Endodermal cell (in vitro differentiated cells): ENCODE data around the gene QKI. TPM values are rescaled to one million over a fixed set of nuclear protein-coding genes. Genes with fewer than 3 reads are reported as not detected.

ENCODE experiments used
- DNase-seq: peaks from one replicate; pipeline ENCODE4 v3.0.0-alpha.2; 2017
- H3K27ac ChIP-seq: 2 replicates; pipeline ENCODE4 v1.5.1; 2013; ENCODE audit warnings: mild to moderate bottlenecking, low read depth, low read length, moderate library complexity
- H3K27me3 ChIP-seq: 2 replicates; pipeline ENCODE4 v1.6.1; 2013; ENCODE audit warnings: mild to moderate bottlenecking, low read length, moderate library complexity; ENCODE audit not compliant: insufficient read depth, control insufficient read depth, poor library complexity, severe bottlenecking
- H3K36me3 ChIP-seq: 2 replicates; pipeline ENCODE4 v1.7.0; 2013; ENCODE audit warnings: mild to moderate bottlenecking, low read length, moderate library complexity; ENCODE audit not compliant: control insufficient read depth, insufficient read depth
- H3K4me1 ChIP-seq: one replicate; pipeline ENCODE4 v1.7.0; 2013; ENCODE audit warnings: low read length; ENCODE audit not compliant: control insufficient read depth, insufficient read depth
- H3K4me3 ChIP-seq: 2 replicates; pipeline ENCODE4 v1.5.1; 2013; ENCODE audit warnings: mild to moderate bottlenecking, low read length, moderate library complexity
- H3K9ac ChIP-seq: 2 replicates; pipeline ENCODE4 v1.6.1; 2013; ENCODE audit warnings: mild to moderate bottlenecking, low read length, moderate library complexity; ENCODE audit not compliant: poor library complexity, severe bottlenecking; ENCODE audit errors: extremely low read depth
- H3K9me3 ChIP-seq: 2 replicates; pipeline ENCODE4 v1.6.1; 2013; ENCODE audit warnings: mild to moderate bottlenecking, low read length, moderate library complexity; ENCODE audit not compliant: control insufficient read depth
- H3K27ac Mint-ChIP-seq: 2 replicates; pipeline ENCODE4 v1.8.0; 2020; ENCODE audit warnings: mixed read lengths
- H3K27me3 Mint-ChIP-seq: 2 replicates; pipeline ENCODE4 v1.8.0; 2021; ENCODE audit warnings: mild to moderate bottlenecking, mixed read lengths; ENCODE audit not compliant: insufficient read depth
- H3K36me3 Mint-ChIP-seq: 2 replicates; pipeline ENCODE4 v1.8.0; 2020; ENCODE audit warnings: low read depth, mixed read lengths
- H3K4me1 Mint-ChIP-seq: 2 replicates; pipeline ENCODE4 v1.8.0; 2020; ENCODE audit warnings: mixed read lengths
- H3K4me3 Mint-ChIP-seq: 2 replicates; pipeline ENCODE4 v1.8.0; 2020; ENCODE audit warnings: mild to moderate bottlenecking, moderate library complexity, mixed read lengths
- H3K9me3 Mint-ChIP-seq: 2 replicates; pipeline ENCODE4 v1.8.0; 2020; ENCODE audit warnings: mild to moderate bottlenecking, mixed read lengths
- WGBS, 2 experiments: methylation state at CpG; one replicate each; pipeline versions ENCODE4 v1.1.5 to v1.1.7; 2013; ENCODE audit warnings: missing lambda C conversion rate in 2 of 2, mixed read lengths in 1 of 2; ENCODE audit not compliant: insufficient coverage in 1 of 2, insufficient read length in 1 of 2; 5-methylcytosine and 5-hydroxymethylcytosine counted together
- total RNA-seq, 2 donors: library from RNA; stranded (reverse); fragmentation: NEBNext Ultra II Directional in 1 of 2; extraction: Animal tissue kit (Norgen Biotek cat#: 25700) in 1 of 2; gene quantifications; 2 replicates in 1 of 2; 3 replicates in 1 of 2; pipeline ENCODE4 v1.2.1, GENCODE V29; 2021
- TF ChIP-seq, protein P1 (sequence below): fragments of 200-600 bp; sonication (generic); conservative IDR thresholded peaks from 2 replicates; pipeline ENCODE4 v1.5.0; 2021; ENCODE audit warnings: antibody characterized with exemption, mild to moderate bottlenecking

Gene QKI
- total RNA-seq, 2 donors from 2014 or later: 93.3 to 107 TPM

DNA sequence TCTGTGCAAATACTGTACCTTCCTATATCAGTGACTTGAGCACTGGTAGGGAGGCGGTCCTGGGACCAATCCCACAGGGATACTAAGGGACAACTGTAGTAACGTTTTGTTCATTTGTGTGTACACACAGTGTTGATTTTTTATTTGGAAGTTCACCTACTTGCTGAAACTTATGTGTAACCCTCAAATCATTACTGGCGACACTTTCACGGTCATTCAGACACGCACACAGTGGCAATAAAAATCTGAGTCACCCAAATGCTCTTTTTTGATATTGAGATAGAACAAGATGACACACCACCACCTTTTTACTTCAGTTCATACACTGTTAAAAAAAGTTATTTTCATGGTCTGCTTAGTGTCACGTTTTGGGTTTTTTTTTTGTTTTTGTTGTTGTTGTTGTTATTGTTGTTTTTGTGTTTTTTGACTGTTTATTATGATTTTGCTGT, 79.8 kb downstream of the QKI start:
- no peaks in the 10 kb centered on the region for H3K9me3 ChIP-seq
- 92 to 100% methylated on average over 5 to 6 of the region's 6 CpGs for WGBS, 2 experiments
- H3K27me3 ChIP-seq: no peaks in the 10 kb centered on the region
- no peaks in the 10 kb centered on the region for H3K4me1 ChIP-seq
- Mint-ChIP-seq H3K9me3 (no peaks in the 10 kb centered on the region), H3K36me3 (peaks cover 5% of the 10 kb centered on the region), H3K4me3 (no peak overlapping the region), H3K27ac (no peak overlapping the region), H3K27me3 (no peaks in the 10 kb centered on the region), H3K4me1 (peaks cover 15% of the 10 kb centered on the region)
- TF ChIP-seq, protein P1, sequence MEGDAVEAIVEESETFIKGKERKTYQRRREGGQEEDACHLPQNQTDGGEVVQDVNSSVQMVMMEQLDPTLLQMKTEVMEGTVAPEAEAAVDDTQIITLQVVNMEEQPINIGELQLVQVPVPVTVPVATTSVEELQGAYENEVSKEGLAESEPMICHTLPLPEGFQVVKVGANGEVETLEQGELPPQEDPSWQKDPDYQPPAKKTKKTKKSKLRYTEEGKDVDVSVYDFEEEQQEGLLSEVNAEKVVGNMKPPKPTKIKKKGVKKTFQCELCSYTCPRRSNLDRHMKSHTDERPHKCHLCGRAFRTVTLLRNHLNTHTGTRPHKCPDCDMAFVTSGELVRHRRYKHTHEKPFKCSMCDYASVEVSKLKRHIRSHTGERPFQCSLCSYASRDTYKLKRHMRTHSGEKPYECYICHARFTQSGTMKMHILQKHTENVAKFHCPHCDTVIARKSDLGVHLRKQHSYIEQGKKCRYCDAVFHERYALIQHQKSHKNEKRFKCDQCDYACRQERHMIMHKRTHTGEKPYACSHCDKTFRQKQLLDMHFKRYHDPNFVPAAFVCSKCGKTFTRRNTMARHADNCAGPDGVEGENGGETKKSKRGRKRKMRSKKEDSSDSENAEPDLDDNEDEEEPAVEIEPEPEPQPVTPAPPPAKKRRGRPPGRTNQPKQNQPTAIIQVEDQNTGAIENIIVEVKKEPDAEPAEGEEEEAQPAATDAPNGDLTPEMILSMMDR: no peak
- no peak overlapping the region for H3K4me3 ChIP-seq
- no peaks in the 10 kb centered on the region for H3K36me3 ChIP-seq
- H3K27ac ChIP-seq: no peak overlapping the region
- H3K9ac ChIP-seq: no peak overlapping the region
- no peak for DNase-seq

DNA sequence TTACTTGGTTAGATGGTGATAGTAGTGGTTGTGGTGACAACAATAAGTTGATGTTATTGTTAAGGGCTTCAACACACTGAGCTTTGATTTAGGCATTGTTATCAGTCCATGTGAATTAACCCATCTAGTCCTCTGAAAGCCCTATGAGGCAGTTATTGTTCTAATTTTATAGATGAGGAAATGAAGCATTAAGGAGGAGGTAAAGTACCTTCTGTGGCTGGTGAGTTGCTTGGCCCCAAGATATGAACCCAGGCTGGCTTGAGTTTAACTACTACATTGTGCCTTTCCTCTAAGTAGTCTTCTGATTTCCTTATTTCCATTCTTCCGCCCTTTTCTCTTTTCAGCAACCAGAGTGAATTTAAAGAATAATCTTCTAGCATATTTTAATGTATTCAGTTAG, 81.7 kb downstream of the QKI start:
- TF ChIP-seq, protein P1: no peak
- WGBS, 2 experiments: 100% methylated on average over 1 of the region's 1 CpG; no CpG with 5 or more reads in 1 of the 2 experiments
- no peak for DNase-seq
- peaks cover 10% of the 10 kb centered on the region for H3K4me1 Mint-ChIP-seq
- H3K4me3 Mint-ChIP-seq: no peak overlapping the region
- H3K36me3 ChIP-seq: no peaks in the 10 kb centered on the region
- no peak overlapping the region for H3K9ac ChIP-seq
- H3K4me1 ChIP-seq: no peaks in the 10 kb centered on the region
- H3K27ac Mint-ChIP-seq: no peak overlapping the region
- no peaks in the 10 kb centered on the region for H3K27me3 ChIP-seq
- H3K36me3 Mint-ChIP-seq: peaks cover 6% of the 10 kb centered on the region
- H3K9me3 ChIP-seq: no peaks in the 10 kb centered on the region
- H3K27ac ChIP-seq: no peak overlapping the region
- no peaks in the 10 kb centered on the region for H3K27me3 Mint-ChIP-seq
- H3K9me3 Mint-ChIP-seq: no peaks in the 10 kb centered on the region
- H3K4me3 ChIP-seq: no peak overlapping the region

DNA sequence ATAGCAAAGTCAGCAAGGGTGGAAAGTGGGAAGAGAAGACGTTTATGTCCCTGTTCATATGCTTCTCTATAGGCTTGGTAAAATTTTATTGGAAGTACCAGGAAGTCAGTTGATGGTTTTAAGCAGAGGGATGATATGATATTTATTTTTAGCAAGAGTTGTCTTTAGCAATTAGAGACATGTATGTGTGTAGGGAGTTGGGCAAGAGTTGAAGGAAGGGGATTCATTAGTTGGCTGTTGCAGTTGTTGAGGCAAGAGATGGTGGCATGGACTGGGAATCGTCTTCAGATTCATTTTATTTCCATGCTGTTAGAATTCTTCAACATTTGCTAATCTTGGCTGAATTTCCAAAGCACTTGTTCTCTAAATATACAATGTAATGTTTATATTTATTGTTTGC, 85.6 kb downstream of the QKI start:
- H3K27ac Mint-ChIP-seq: no peak overlapping the region
- H3K9ac ChIP-seq: no peak overlapping the region
- H3K9me3 Mint-ChIP-seq: peaks cover 25% of the 10 kb centered on the region
- peaks cover 13% of the 10 kb centered on the region for H3K9me3 ChIP-seq
- H3K4me3 ChIP-seq: no peak overlapping the region
- TF ChIP-seq, protein P1: no peak
- DNase-seq: no peak
- H3K4me1 ChIP-seq: no peaks in the 10 kb centered on the region
- H3K4me1 Mint-ChIP-seq: peaks cover 15% of the 10 kb centered on the region
- H3K36me3 Mint-ChIP-seq: peaks cover 25% of the 10 kb centered on the region
- H3K27ac ChIP-seq: no peak overlapping the region
- H3K27me3 Mint-ChIP-seq: no peaks in the 10 kb centered on the region
- H3K36me3 ChIP-seq: no peaks in the 10 kb centered on the region
- no peak overlapping the region for H3K4me3 Mint-ChIP-seq
- 88 to 91% methylated on average over 1 to 2 of the region's 2 CpGs for WGBS, 2 experiments
- H3K27me3 ChIP-seq: no peaks in the 10 kb centered on the region
